H1 (cell line): ENCODE measurements around the gene SEPTIN1. TPM values are rescaled to one million over a fixed set of nuclear protein-coding genes. Genes with fewer than 3 reads are reported as not detected.

Experiments
- CTCF ChIA-PET: fragments of 300-600 bp; sonication (Branson Sonifier 250); formaldehyde crosslinking; loops from one replicate; lab custom pipeline; 2021; ENCODE audit not compliant: partially characterized antibody; lab: Charles Lee
- POLR2A ChIA-PET: fragments of 300-600 bp; sonication (Branson Sonifier 250); formaldehyde crosslinking; loops from one replicate; lab custom pipeline; 2021; ENCODE audit warnings: inconsistent platforms; ENCODE audit not compliant: partially characterized antibody; lab: Charles Lee
- DNase-seq, 2 experiments: peaks; one replicate each; pipeline versions ENCODE4 v3.0.0 to v3.0.0-alpha.2; 2010 to 2022; ENCODE audit warnings: low spot score in 2 of 2, low read depth in 1 of 2, mixed read lengths in 1 of 2
- FAIRE-seq: peaks from 2 replicates; lab custom pipeline; 2011; peaks lifted over from hg19 to GRCh38; lab: Jason Lieb, UNC
- H2AFZ ChIP-seq: 2 replicates; pipeline ENCODE4 v1.8.1; 2012; ENCODE audit warnings: low read length, inconsistent platforms
- H2AK5ac ChIP-seq: 2 replicates; pipeline ENCODE4 v1.6.1; 2013; ENCODE audit warnings: low read depth, low read length
- H2BK120ac ChIP-seq: replicated peaks from 2 replicates; pipeline ENCODE3; 2013; ENCODE audit warnings: low read depth, low read length, inconsistent platforms
- H2BK12ac ChIP-seq: 2 replicates; pipeline ENCODE4 v1.6.1; 2013; ENCODE audit warnings: low read depth, low read length
- H2BK15ac ChIP-seq: 2 replicates; pipeline ENCODE4 v1.6.1; 2013; ENCODE audit warnings: low read length
- H2BK20ac ChIP-seq: 2 replicates; pipeline ENCODE4 v1.6.1; 2013; ENCODE audit warnings: low read length
- H2BK5ac ChIP-seq: 2 replicates; pipeline ENCODE4 v1.6.1; 2013; ENCODE audit warnings: low read depth, low read length
- H3K14ac ChIP-seq: 2 replicates; pipeline ENCODE4 v1.6.1; 2013; ENCODE audit warnings: inconsistent platforms; ENCODE audit not compliant: insufficient read length
- H3K18ac ChIP-seq: 2 replicates; pipeline ENCODE4 v1.6.1; 2013; ENCODE audit warnings: low read length; ENCODE audit errors: extremely low read depth
- H3K23ac ChIP-seq: 2 replicates; pipeline ENCODE4 v1.6.1; 2013; ENCODE audit warnings: inconsistent platforms; ENCODE audit not compliant: insufficient read length
- H3K23me2 ChIP-seq: 2 replicates; pipeline ENCODE4 v1.6.1; 2013; ENCODE audit warnings: low read depth, low read length
- H3K27ac ChIP-seq: 2 replicates; pipeline ENCODE4 v1.6.1; 2011; ENCODE audit warnings: low read depth, low read length, inconsistent platforms
- H3K27me3 ChIP-seq, 4 experiments: replicated peaks in 1 of 4; 1 replicate in 1 of 4; 2 replicates in 3 of 4; pipeline versions ENCODE4 v1.6.1 to v1.8.1; 2011 to 2013; ENCODE audit warnings: low read length in 3 of 4, mild to moderate bottlenecking in 3 of 4, inconsistent platforms in 2 of 4, mixed read lengths in 2 of 4, moderate library complexity in 1 of 4; ENCODE audit not compliant: control insufficient read depth in 3 of 4, insufficient read depth in 3 of 4; ENCODE audit errors: extremely low read depth in 1 of 4
- H3K36me3 ChIP-seq, 4 experiments: 2 replicates each; pipeline versions ENCODE4 v1.6.1 to v1.8.1; 2011 to 2013; ENCODE audit warnings: mild to moderate bottlenecking in 4 of 4, low read length in 3 of 4, moderate library complexity in 2 of 4, control low read depth in 1 of 4, inconsistent platforms in 1 of 4; ENCODE audit not compliant: insufficient read depth in 4 of 4, control insufficient read depth in 2 of 4
- H3K4ac ChIP-seq: replicated peaks from 2 replicates; pipeline ENCODE3; 2013; ENCODE audit warnings: low read length, low read depth, mixed read lengths, inconsistent platforms; ENCODE audit not compliant: insufficient read length
- H3K4me1 ChIP-seq, 4 experiments: replicated peaks in 1 of 4; 1 replicate in 1 of 4; 2 replicates in 3 of 4; pipeline versions ENCODE4 v1.6.1 to v1.8.1; 2011 to 2013; ENCODE audit warnings: low read length in 3 of 4, inconsistent platforms in 2 of 4, mixed read lengths in 1 of 4; ENCODE audit not compliant: insufficient read depth in 4 of 4, control insufficient read depth in 3 of 4
- H3K4me2 ChIP-seq, 2 experiments: 2 replicates each; pipeline versions ENCODE4 v1.6.1 to v1.8.1; 2011 to 2013; ENCODE audit warnings: low read depth in 2 of 2, low read length in 2 of 2, control low read depth in 1 of 2, inconsistent platforms in 1 of 2, mild to moderate bottlenecking in 1 of 2; ENCODE audit not compliant: insufficient read depth in 1 of 2
- H3K4me3 ChIP-seq, 4 experiments: fragments of 200-600, 300-600 bp in 1 of 4; sonication (generic), shearing (Covaris generic), sonication (Bioruptor Twin) in 1 of 4; 2 replicates each; pipeline versions ENCODE4 v1.5.1 to v1.8.1; 2011 to 2016; ENCODE audit warnings: low read length in 4 of 4, low read depth in 3 of 4, control low read depth in 2 of 4, inconsistent platforms in 2 of 4, mild to moderate bottlenecking in 2 of 4, mixed read lengths in 1 of 4, moderate library complexity in 1 of 4; ENCODE audit not compliant: insufficient read depth in 2 of 4; ENCODE audit errors: extremely low read depth in 1 of 4
- H3K56ac ChIP-seq: replicated peaks from 2 replicates; pipeline ENCODE3; 2013; ENCODE audit warnings: low read depth, mild to moderate bottlenecking, mixed read lengths, low read length, inconsistent platforms; ENCODE audit not compliant: insufficient read length
- H3K79me1 ChIP-seq: 2 replicates; pipeline ENCODE4 v1.6.1; 2013; ENCODE audit warnings: low read depth, low read length, control low read depth
- H3K79me2 ChIP-seq, 2 experiments: 2 replicates each; pipeline versions ENCODE4 v1.6.1 to v1.8.1; 2012 to 2013; ENCODE audit warnings: low read length in 2 of 2, mild to moderate bottlenecking in 2 of 2, inconsistent platforms in 1 of 2; ENCODE audit not compliant: insufficient read depth in 2 of 2, control insufficient read depth in 1 of 2
- H3K9ac ChIP-seq, 4 experiments: replicated peaks in 1 of 4; 1 replicate in 1 of 4; 2 replicates in 3 of 4; pipeline versions ENCODE4 v1.6.1 to v1.8.1; 2011 to 2013; ENCODE audit warnings: low read depth in 3 of 4, low read length in 3 of 4, control low read depth in 2 of 4, mild to moderate bottlenecking in 2 of 4, moderate library complexity in 2 of 4, inconsistent platforms in 1 of 4; ENCODE audit errors: extremely low read depth in 1 of 4
- H3K9me3 ChIP-seq, 2 experiments: 2 replicates each; pipeline versions ENCODE4 v1.6.1 to v1.8.1; 2012 to 2013; ENCODE audit warnings: mild to moderate bottlenecking in 2 of 2, moderate library complexity in 2 of 2, control low read depth in 1 of 2, inconsistent platforms in 1 of 2, low read depth in 1 of 2, low read length in 1 of 2, mixed read lengths in 1 of 2; ENCODE audit not compliant: insufficient read depth in 2 of 2
- H4K20me1 ChIP-seq, 2 experiments: replicated peaks in 1 of 2; 2 replicates each; pipeline versions ENCODE3 to v1.8.1; 2011 to 2013; ENCODE audit warnings: inconsistent platforms in 2 of 2, low read length in 2 of 2, mild to moderate bottlenecking in 1 of 2; ENCODE audit not compliant: insufficient read depth in 2 of 2, control insufficient read depth in 1 of 2
- H4K5ac ChIP-seq: 2 replicates; pipeline ENCODE4 v1.6.1; 2013; ENCODE audit warnings: low read length, low read depth, mixed read lengths, inconsistent platforms; ENCODE audit not compliant: insufficient read length
- H4K8ac ChIP-seq: 2 replicates; pipeline ENCODE4 v1.8.0; 2013; ENCODE audit warnings: mild to moderate bottlenecking, moderate library complexity, low read length, inconsistent platforms; ENCODE audit not compliant: insufficient read depth; ENCODE audit errors: extremely low read depth
- H4K91ac ChIP-seq: replicated peaks from 2 replicates; pipeline ENCODE3; 2013; ENCODE audit warnings: low read length, mixed read lengths, inconsistent platforms; ENCODE audit not compliant: insufficient read length
- ASH2L ChIP-seq: fragments of 200-600, 300-600 bp; sonication (generic); IDR thresholded peaks from one replicate; pipeline ENCODE4 v1.7.1; 2017; ENCODE audit warnings: low read length
- BCL11A ChIP-seq, 2 experiments: IDR thresholded peaks; one replicate each; pipeline ENCODE4 v1.6.1; 2011; ENCODE audit warnings: low read depth in 2 of 2, low read length in 2 of 2, mild to moderate bottlenecking in 2 of 2
- CBX8 ChIP-seq: fragments of 300-800, 300-1000 bp; sonication (generic); IDR thresholded peaks from 2 replicates; pipeline ENCODE4 v1.7.1; 2016; ENCODE audit warnings: low read depth, low read length, borderline replicate concordance
- MAFK ChIP-seq: IDR thresholded peaks from 2 replicates; pipeline ENCODE4 v1.6.1; 2012; ENCODE audit warnings: low read depth, mild to moderate bottlenecking, improper control_type of control experiment, low read length
- SIX5 ChIP-seq: IDR thresholded peaks from 2 replicates; pipeline ENCODE4 v1.6.1; 2011; ENCODE audit warnings: mild to moderate bottlenecking, low read depth, low read length
- TAF7 ChIP-seq: optimal IDR thresholded peaks from 2 replicates; pipeline ENCODE3; 2011; ENCODE audit warnings: low read depth, mild to moderate bottlenecking, inconsistent platforms, low read length, moderate library complexity, borderline replicate concordance
- WGBS, 2 experiments: shearing (Covaris generic) in 1 of 2; methylation state at CpG; one replicate each; pipeline versions ENCODE4 v1.1.6 to v1.1.7; 2013 to 2015; ENCODE audit warnings: low lambda C conversion rate in 2 of 2, mixed read lengths in 2 of 2, inconsistent platforms in 1 of 2, low coverage in 1 of 2, missing lambda C conversion rate in 1 of 2; ENCODE audit not compliant: insufficient replicate concordance in 2 of 2, insufficient coverage in 1 of 2, insufficient read length in 1 of 2; ENCODE audit errors: extremely low coverage in 1 of 2, missing lambda C conversion rate in 1 of 2; 5-methylcytosine and 5-hydroxymethylcytosine counted together
- polyA plus RNA-seq, 7 experiments: library from polyadenylated mRNA; depleted of rRNA in 3 of 7; stranded (reverse) in 5 of 7; unstranded in 2 of 7; fragments of >200 nt in 5 of 7; fragments of 200-250 nt in 2 of 7; gene quantifications; 1 replicate in 5 of 7; 2 replicates in 1 of 7; 4 replicates in 1 of 7; pipeline versions ENCODE4 v1.2.1 to v1.2.3, GENCODE V29; 2011 to 2013; ENCODE audit warnings: missing spikeins in 2 of 7, mixed read lengths in 2 of 7
- total RNA-seq: library from RNA; stranded (reverse); fragmentation: NEBNext Ultra II Directional; extraction: Animal tissue kit (Norgen Biotek cat#: 25700); gene quantifications from 2 replicates; pipeline ENCODE4 v1.2.1, GENCODE V29; 2021
- TF ChIP-seq, protein P1 (sequence below): IDR thresholded peaks from 2 replicates; pipeline ENCODE4 v1.6.1; 2012; ENCODE audit warnings: inconsistent platforms

Gene SEPTIN1
- total and polyA plus RNA-seq, 2 of the 8 experiments (the other 6 are each of a cell fraction or from before 2014, with no cell fraction given): 0.24 to 1.4 TPM

DNA sequence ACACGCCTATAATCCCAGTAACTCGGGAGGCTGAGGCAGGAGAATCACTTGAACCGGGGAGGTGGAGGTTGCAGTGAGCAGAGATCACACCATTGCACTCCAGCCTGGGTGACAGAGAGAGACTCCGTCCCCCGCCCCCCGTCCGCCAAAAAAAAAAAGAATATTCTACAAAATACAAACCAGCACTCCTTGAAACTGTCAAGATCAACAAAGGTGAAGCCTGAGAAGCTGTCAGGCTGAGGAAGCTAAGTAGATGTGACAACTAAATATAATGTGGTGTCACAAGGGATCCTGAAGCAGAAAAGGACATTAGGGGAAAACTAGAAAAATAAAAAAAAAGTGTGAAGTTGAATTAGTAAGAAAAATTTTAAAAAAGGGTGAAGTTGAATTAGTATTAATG, 33.4 kb downstream of the SEPTIN1 start:
- H3K27me3 ChIP-seq: no peaks in the 10 kb centered on the region
- H3K14ac ChIP-seq: no peak overlapping the region
- peaks cover 11 to 37% (median 30%) of the 10 kb centered on the region in 4 experiments for H3K36me3 ChIP-seq
- DNase-seq: no peak
- H4K8ac ChIP-seq: no peak overlapping the region
- H2BK20ac ChIP-seq: no peak overlapping the region
- TF ChIP-seq TAF7 (no peak), ASH2L (no peak), CBX8 (no peak), MAFK (no peak), SIX5 (no peak), BCL11A (IDR thresholded peaks at IDR 0.05; ENCODE audit: low read depth in 2 of 2, low read length in 2 of 2) (no peak)
- TF ChIP-seq, protein P1, sequence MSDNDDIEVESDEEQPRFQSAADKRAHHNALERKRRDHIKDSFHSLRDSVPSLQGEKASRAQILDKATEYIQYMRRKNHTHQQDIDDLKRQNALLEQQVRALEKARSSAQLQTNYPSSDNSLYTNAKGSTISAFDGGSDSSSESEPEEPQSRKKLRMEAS: no peak
- H3K79me1 ChIP-seq: no peaks in the 10 kb centered on the region; the same call in 1 of the 2 replicates
- no peak overlapping the region for H3K4ac ChIP-seq
- no peak overlapping the region for H3K23ac ChIP-seq
- no peak overlapping the region for H2BK120ac ChIP-seq
- H2BK15ac ChIP-seq: no peak overlapping the region
- no peak overlapping the region for H4K91ac ChIP-seq
- H3K9me3 ChIP-seq: no peaks in the 10 kb centered on the region
- H3K79me2 ChIP-seq: peaks cover 0 to 4% of the 10 kb centered on the region in 2 experiments; a peak in 1 of 4 replicates
- POLR2A ChIA-PET: interaction anchor here (0.9 kb wide), 1 partner anchor 11 kb away, joined by 3 read pairs; no protein-coding TSS in a partner anchor
- H3K23me2 ChIP-seq: no peaks in the 10 kb centered on the region
- no peak for FAIRE-seq
- CTCF ChIA-PET: no interaction called here
- no peak overlapping the region for H2BK5ac ChIP-seq
- H2AFZ ChIP-seq: no peak overlapping the region
- H3K27ac ChIP-seq: no peak overlapping the region
- 91% methylated on average over 7 of the region's 7 CpGs; no CpG with 5 or more reads in 1 of the 2 experiments for WGBS, 2 experiments
- H3K4me2 ChIP-seq: no peak overlapping the region
- peaks cover 0 to 3% of the 10 kb centered on the region in 2 experiments for H4K20me1 ChIP-seq
- H2BK12ac ChIP-seq: no peak overlapping the region
- no peak overlapping the region for H3K9ac ChIP-seq
- H4K5ac ChIP-seq: no peak overlapping the region
- H3K56ac ChIP-seq: no peak overlapping the region
- peaks cover 0 to 3% (median 1%) of the 10 kb centered on the region in 4 experiments; a peak in 3 of 7 replicates for H3K4me1 ChIP-seq
- no peak overlapping the region for H3K4me3 ChIP-seq
- no peak overlapping the region for H3K18ac ChIP-seq
- no peak overlapping the region for H2AK5ac ChIP-seq
